ENCODE results near the gene ELF3.
A peak's percentile ranks its signal among the peaks of the same experiment; 100 is the strongest.

ELF3 gene

DNA sequence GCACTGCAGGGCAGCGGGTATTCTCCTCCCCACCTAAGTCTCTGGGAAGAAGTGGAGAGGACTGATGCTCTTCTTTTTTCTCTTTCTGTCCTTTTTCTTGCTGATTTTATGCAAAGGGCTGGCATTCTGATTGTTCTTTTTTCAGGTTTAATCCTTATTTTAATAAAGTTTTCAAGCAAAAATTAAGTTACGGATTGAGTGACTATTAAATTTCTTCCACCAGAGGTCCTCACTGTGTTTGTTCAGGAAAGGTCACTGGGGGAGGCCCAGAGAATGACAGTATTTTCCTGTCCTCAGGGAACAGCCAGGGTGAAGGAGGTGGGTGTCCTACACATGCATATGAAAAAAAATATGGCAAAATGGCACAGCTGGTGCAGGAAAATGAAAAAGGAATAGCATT lies 4.4 kb upstream of the ELF3 start:
- TF ChIP-seq, protein P1, sequence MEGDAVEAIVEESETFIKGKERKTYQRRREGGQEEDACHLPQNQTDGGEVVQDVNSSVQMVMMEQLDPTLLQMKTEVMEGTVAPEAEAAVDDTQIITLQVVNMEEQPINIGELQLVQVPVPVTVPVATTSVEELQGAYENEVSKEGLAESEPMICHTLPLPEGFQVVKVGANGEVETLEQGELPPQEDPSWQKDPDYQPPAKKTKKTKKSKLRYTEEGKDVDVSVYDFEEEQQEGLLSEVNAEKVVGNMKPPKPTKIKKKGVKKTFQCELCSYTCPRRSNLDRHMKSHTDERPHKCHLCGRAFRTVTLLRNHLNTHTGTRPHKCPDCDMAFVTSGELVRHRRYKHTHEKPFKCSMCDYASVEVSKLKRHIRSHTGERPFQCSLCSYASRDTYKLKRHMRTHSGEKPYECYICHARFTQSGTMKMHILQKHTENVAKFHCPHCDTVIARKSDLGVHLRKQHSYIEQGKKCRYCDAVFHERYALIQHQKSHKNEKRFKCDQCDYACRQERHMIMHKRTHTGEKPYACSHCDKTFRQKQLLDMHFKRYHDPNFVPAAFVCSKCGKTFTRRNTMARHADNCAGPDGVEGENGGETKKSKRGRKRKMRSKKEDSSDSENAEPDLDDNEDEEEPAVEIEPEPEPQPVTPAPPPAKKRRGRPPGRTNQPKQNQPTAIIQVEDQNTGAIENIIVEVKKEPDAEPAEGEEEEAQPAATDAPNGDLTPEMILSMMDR (IDR thresholded peaks at IDR 0.05; ENCODE audit: insufficient read depth, low read length, missing control alignments), result peak; percentile 28
- CTCF ChIA-PET, result interaction anchor here (0.9 to 24.4 kb wide), 7 partner anchors 7 to 138 kb away, joined by 3 to 956 read pairs (median 6); partner anchors contain the start of genes ELF3, GPR37L1 and RNPEP
- POLR2A ChIA-PET, result no interaction called here
- H3K4me3 ChIP-seq (ENCODE audit: low read depth, low read length), result no peak overlapping the region
- DNase-seq (ENCODE audit: low read depth, low spot score), result no peak

DNA sequence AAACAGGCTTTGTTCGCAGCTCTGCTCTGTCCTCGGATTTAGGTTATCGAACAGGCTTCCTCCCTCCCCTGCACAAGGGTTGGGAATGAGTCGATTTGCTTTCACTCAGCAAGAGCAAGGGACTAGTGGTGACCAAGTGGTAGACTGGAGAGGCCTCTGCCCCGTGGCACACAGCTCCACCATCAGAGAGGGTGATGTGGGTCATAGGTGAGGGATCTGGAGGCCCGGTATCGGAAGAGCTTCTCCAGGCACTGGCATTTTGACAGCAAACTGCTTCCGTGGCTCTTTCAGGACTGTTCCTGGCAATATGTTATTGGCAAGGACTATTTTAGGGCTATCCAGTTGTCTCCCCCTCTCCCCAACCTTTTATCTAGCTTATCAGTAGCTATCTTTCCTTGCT lies 3.1 kb upstream of the ELF3 start:
- ChIA-PET CTCF (interaction anchor here (1.0 to 24.4 kb wide), 13 partner anchors 5 to 126 kb away, joined by 3 to 956 read pairs (median 6); partner anchors contain the start of genes ELF3, GPR37L1 and RNPEP), POLR2A (interaction anchor here (1.1 kb wide), 1 partner anchor 26 kb away, joined by 5 read pairs; no protein-coding TSS in a partner anchor)
- TF ChIP-seq, protein P1 (IDR thresholded peaks at IDR 0.05; ENCODE audit: insufficient read depth, low read length, missing control alignments), result no peak
- no peak overlapping the region for H3K4me3 ChIP-seq (ENCODE audit: low read depth, low read length)
- DNase-seq (ENCODE audit: low read depth, low spot score), result no peak

DNA sequence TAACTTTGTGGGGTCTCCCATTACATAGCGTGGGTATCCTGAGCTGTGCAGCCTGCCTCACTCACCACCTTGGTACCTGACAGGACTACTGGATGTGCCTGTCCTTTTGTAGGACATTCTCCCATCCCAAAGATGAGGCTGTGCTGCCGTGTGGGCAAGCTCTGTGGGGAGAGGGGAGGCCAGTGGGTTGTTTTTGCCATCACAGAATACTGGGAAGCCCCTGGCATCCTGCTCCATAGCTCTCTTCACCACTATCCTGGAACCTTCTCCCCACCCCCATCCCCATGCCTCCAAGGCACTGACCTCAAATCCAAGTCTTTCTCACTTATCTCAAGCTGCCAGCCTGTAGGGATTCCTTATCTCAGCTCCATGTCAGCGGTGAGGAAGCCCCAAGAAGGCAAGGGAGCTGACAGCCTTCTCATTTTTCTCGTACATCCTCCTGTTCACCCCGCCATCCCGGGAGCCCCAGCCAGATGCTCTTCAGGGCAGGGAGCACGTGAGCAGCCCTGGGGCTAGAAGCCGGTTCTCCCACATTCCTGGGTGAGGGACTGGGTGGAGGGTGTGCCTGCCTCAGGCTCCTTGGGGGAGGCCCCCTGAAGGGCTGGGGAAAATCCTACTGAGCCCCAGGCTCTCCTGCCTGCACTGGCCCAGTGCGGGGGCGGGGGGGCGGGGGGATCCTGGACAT lies 2.4 kb upstream of the ELF3 start:
- no peak overlapping the region for H3K4me3 ChIP-seq (ENCODE audit: low read depth, low read length)
- DNase-seq (ENCODE audit: low read depth, low spot score), result no peak
- ChIA-PET CTCF (interaction anchor here (0.6 to 24.4 kb wide), 14 partner anchors 5 to 165 kb away, joined by 3 to 956 read pairs (median 6); partner anchors contain the start of genes ELF3 and GPR37L1), POLR2A (interaction anchor here (1.1 kb wide), 1 partner anchor 26 kb away, joined by 5 read pairs; no protein-coding TSS in a partner anchor)
- TF ChIP-seq, protein P1 (IDR thresholded peaks at IDR 0.05; ENCODE audit: insufficient read depth, low read length, missing control alignments), result no peak

- DNase-seq (ENCODE audit: low read depth, low spot score), result peak; percentile 41
- H3K4me3 ChIP-seq (ENCODE audit: low read depth, low read length), result no peak overlapping the region
- TF ChIP-seq, protein P1 (IDR thresholded peaks at IDR 0.05; ENCODE audit: insufficient read depth, low read length, missing control alignments), result peak; percentile 74
- CTCF ChIA-PET, result interaction anchor here (0.6 to 24.4 kb wide), 18 partner anchors 7 to 124 kb away, joined by 3 to 956 read pairs (median 4); partner anchors contain the start of genes GPR37L1 and RNPEP
- POLR2A ChIA-PET, result no interaction called here
Observed at GRCh38 chr1:202009326-202010179, 834 bp upstream of the ELF3 start.

DNA sequence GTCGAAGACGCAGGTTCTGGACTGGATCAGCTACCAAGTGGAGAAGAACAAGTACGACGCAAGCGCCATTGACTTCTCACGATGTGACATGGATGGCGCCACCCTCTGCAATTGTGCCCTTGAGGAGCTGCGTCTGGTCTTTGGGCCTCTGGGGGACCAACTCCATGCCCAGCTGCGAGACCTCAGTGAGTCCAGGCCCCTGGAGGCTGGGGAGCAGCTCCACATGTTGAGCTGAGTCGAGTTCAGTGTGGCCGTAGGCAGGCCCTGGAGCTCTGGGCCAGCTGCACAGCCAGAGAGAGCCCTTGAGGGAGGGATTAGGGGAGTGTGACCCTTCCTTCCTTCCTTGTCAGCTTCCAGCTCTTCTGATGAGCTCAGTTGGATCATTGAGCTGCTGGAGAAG lies 1.6 kb downstream of the ELF3 start:
- TF ChIP-seq, protein P1 (IDR thresholded peaks at IDR 0.05; ENCODE audit: insufficient read depth, low read length, missing control alignments), result no peak
- ChIA-PET POLR2A (no interaction called here), CTCF (interaction anchor here (1.1 to 24.4 kb wide), 5 partner anchors 9 to 122 kb away, joined by 4 to 956 read pairs (median 157); partner anchors contain the start of gene GPR37L1)
- DNase-seq (ENCODE audit: low read depth, low spot score), result no peak
- H3K4me3 ChIP-seq (ENCODE audit: low read depth, low read length), result no peak overlapping the region

All from AG04449 (cell line).